HCT116 (cell line): ENCODE results near the gene POT1. TPM values are rescaled to one million over a fixed set of nuclear protein-coding genes. Genes with fewer than 3 reads are reported as not detected.

Experiments
- ATAC-seq: fragments of 200-7000 bp; cut with Tn5 transposase; 2 replicates; pipeline ENCODE4 v1.9.1; 2020; ENCODE audit warnings: mild to moderate bottlenecking, moderate library complexity
- BruUV-seq: library from RNA; stranded (reverse); fragments of 400-500 nt; replicated peaks from 2 replicates; lab custom pipeline; 2021; lab: Mats Ljungman, UMichigan
- CTCF ChIA-PET: fragments of 300-600 bp; sonication (Branson Sonifier 250); formaldehyde crosslinking; loops from one replicate; lab custom pipeline; 2021; ENCODE audit warnings: antibody characterized with exemption; lab: Charles Lee
- POLR2A ChIA-PET: fragments of 300-600, 350-600 bp; sonication (Branson Sonifier 250); formaldehyde crosslinking; loops from one replicate; lab custom pipeline; 2021; ENCODE audit warnings: antibody characterized with exemption; lab: Charles Lee
- RAD21 ChIA-PET, 2 experiments: fragments of 300-600 bp; sonication (Branson Sonifier 250); formaldehyde crosslinking; loops; one replicate each; lab custom pipeline; 2023; ENCODE audit warnings: low total read pairs in 2 of 2; ENCODE audit not compliant: uncharacterized antibody in 2 of 2, unreplicated experiment in 2 of 2, low non-redundant PET in 1 of 2; lab: Charles Lee
- DNase-seq: peaks from one replicate; pipeline ENCODE4 v3.0.0-alpha.2; 2010; ENCODE audit warnings: low read depth, low spot score
- H2AFZ ChIP-seq: fragments of 200-600 bp; shearing (Covaris generic), sonication (generic); 2 replicates; pipeline ENCODE4 v1.6.1; 2017; ENCODE audit warnings: low read depth, mixed run types, mixed read lengths, antibody characterized with exemption, low read length; ENCODE audit not compliant: poor library complexity, severe bottlenecking
- H3K27ac ChIP-seq: 2 replicates; pipeline ENCODE4 v1.5.1; 2012; ENCODE audit warnings: low read depth, low read length
- H3K27me3 ChIP-seq: fragments of 200-600 bp; sonication (generic); 2 replicates; pipeline ENCODE4 v1.6.1; 2016; ENCODE audit warnings: mixed run types, low read length, mixed read lengths; ENCODE audit not compliant: insufficient read depth
- H3K36me3 ChIP-seq, 2 experiments: fragments of 200-500 bp in 1 of 2; fragments of 200-600 bp in 1 of 2; sonication (Bioruptor generic) in 1 of 2; sonication (generic) in 1 of 2; 2 replicates each; pipeline versions ENCODE4 v1.5.1 to v1.6.1; 2014 to 2016; ENCODE audit warnings: low read length in 2 of 2, inconsistent platforms in 1 of 2, mixed read lengths in 1 of 2, mixed run types in 1 of 2; ENCODE audit not compliant: insufficient read depth in 2 of 2, control insufficient read depth in 1 of 2
- H3K4me1 ChIP-seq, 2 experiments: fragments of 200-600 bp in 1 of 2; sonication (generic) in 1 of 2; 2 replicates each; pipeline versions ENCODE4 v1.5.1 to v1.6.1; 2012 to 2017; ENCODE audit warnings: low read length in 2 of 2, inconsistent platforms in 1 of 2, mild to moderate bottlenecking in 1 of 2, mixed read lengths in 1 of 2, mixed run types in 1 of 2, moderate library complexity in 1 of 2; ENCODE audit not compliant: insufficient read depth in 2 of 2, control insufficient read depth in 1 of 2
- H3K4me2 ChIP-seq: fragments of 200-600 bp; sonication (generic); 2 replicates; pipeline ENCODE4 v1.6.1; 2017; ENCODE audit warnings: mixed run types, low read length, mixed read lengths
- H3K4me3 ChIP-seq, 2 experiments: fragments of 200-600 bp in 1 of 2; sonication (generic) in 1 of 2; replicated peaks in 1 of 2; 2 replicates each; pipeline ENCODE4 v1.5.1; 2011 to 2016; ENCODE audit warnings: low read length in 2 of 2, control low read depth in 1 of 2, low read depth in 1 of 2, mild to moderate bottlenecking in 1 of 2, mixed read lengths in 1 of 2, mixed run types in 1 of 2
- H3K79me2 ChIP-seq: fragments of 200-600 bp; sonication (generic); 2 replicates; pipeline ENCODE4 v1.6.1; 2017; ENCODE audit warnings: mild to moderate bottlenecking, mixed run types, low read length, moderate library complexity, mixed read lengths; ENCODE audit not compliant: insufficient read depth
- H3K9ac ChIP-seq: fragments of 200-600 bp; sonication (generic); 2 replicates; pipeline ENCODE4 v1.6.1; 2016; ENCODE audit warnings: low read length, mixed read lengths
- H3K9me2 ChIP-seq: fragments of 200-600 bp; sonication (generic), shearing (Covaris generic); 2 replicates; pipeline ENCODE4 v1.6.1; 2017; ENCODE audit warnings: mixed run types, mild to moderate bottlenecking, moderate library complexity; ENCODE audit not compliant: insufficient read depth
- H3K9me3 ChIP-seq, 2 experiments: fragments of 200-500 bp in 1 of 2; fragments of 200-600 bp in 1 of 2; sonication (Bioruptor generic) in 1 of 2; sonication (generic) in 1 of 2; 2 replicates each; pipeline ENCODE4 v1.6.1; 2014 to 2017; ENCODE audit warnings: low read length in 2 of 2, mixed read lengths in 2 of 2, inconsistent platforms in 1 of 2, low read depth in 1 of 2, mild to moderate bottlenecking in 1 of 2, mixed run types in 1 of 2, moderate library complexity in 1 of 2; ENCODE audit not compliant: control insufficient read depth in 1 of 2, insufficient read depth in 1 of 2
- H4K20me1 ChIP-seq: fragments of 200-600 bp; sonication (generic), shearing (Covaris generic); 2 replicates; pipeline ENCODE4 v1.6.1; 2017; ENCODE audit warnings: mixed run types, mild to moderate bottlenecking, moderate library complexity; ENCODE audit not compliant: insufficient read depth
- CBX3 ChIP-seq: IDR thresholded peaks from 2 replicates; pipeline ENCODE4 v1.6.1; 2012; ENCODE audit warnings: low read depth
- CEBPB ChIP-seq: IDR thresholded peaks from 2 replicates; pipeline ENCODE4 v1.6.1; 2012; ENCODE audit warnings: low read depth
- CTCF ChIP-seq, 3 experiments: fragments of 200-600 bp in 1 of 3; sonication (generic) in 1 of 3; IDR thresholded peaks in 2 of 3; conservative IDR thresholded peaks in 1 of 3; 2 replicates each; pipeline ENCODE4 v1.5.1; 2012 to 2017; ENCODE audit warnings: low read depth in 2 of 3, low read length in 2 of 3, antibody characterized with exemption in 1 of 3, borderline replicate concordance in 1 of 3, control low read depth in 1 of 3, mild to moderate bottlenecking in 1 of 3, mixed read lengths in 1 of 3, mixed run types in 1 of 3, moderate library complexity in 1 of 3; ENCODE audit not compliant: insufficient read depth in 1 of 3
- EGR1 ChIP-seq: IDR thresholded peaks from 2 replicates; pipeline ENCODE4 v1.6.1; 2012; ENCODE audit warnings: low read depth
- EZH2 ChIP-seq: fragments of 200-600 bp; sonication (generic); IDR thresholded peaks from 2 replicates; pipeline ENCODE4 v1.6.1; 2017; ENCODE audit warnings: antibody characterized with exemption, mixed run types
- EZH2phosphoT487 ChIP-seq: fragments of 200-600 bp; IDR thresholded peaks from 2 replicates; pipeline ENCODE4 v1.6.1; 2018; ENCODE audit warnings: antibody characterized with exemption, borderline replicate concordance
- POLR2A ChIP-seq: IDR thresholded peaks from 2 replicates; pipeline ENCODE4 v1.7.0; 2011; ENCODE audit warnings: borderline replicate concordance; ENCODE audit not compliant: insufficient read depth, insufficient read length; ENCODE audit errors: extremely low read depth
- POLR2AphosphoS5 ChIP-seq: IDR thresholded peaks from 2 replicates; pipeline ENCODE4 v1.6.1; 2011; ENCODE audit warnings: mild to moderate bottlenecking, low read depth, low read length, moderate library complexity
- RAD21 ChIP-seq: IDR thresholded peaks from 2 replicates; pipeline ENCODE4 v1.6.1; 2012; ENCODE audit warnings: low read depth, mild to moderate bottlenecking
- REST ChIP-seq: IDR thresholded peaks from 2 replicates; pipeline ENCODE4 v1.6.1; 2012; ENCODE audit warnings: low read depth
- SIN3A ChIP-seq: IDR thresholded peaks from 2 replicates; pipeline ENCODE4 v1.6.1; 2012; ENCODE audit warnings: low read depth
- SRF ChIP-seq: IDR thresholded peaks from 2 replicates; pipeline ENCODE4 v1.6.1; 2012; ENCODE audit warnings: low read depth
- TCF7L2 ChIP-seq: IDR thresholded peaks from 2 replicates; pipeline ENCODE4 v1.7.0; 2011; ENCODE audit warnings: borderline replicate concordance, inconsistent platforms; ENCODE audit not compliant: insufficient read depth, insufficient read length; ENCODE audit errors: extremely low read depth
- YY1 ChIP-seq: IDR thresholded peaks from 2 replicates; pipeline ENCODE4 v1.6.1; 2011; ENCODE audit warnings: low read length, low read depth, moderate library complexity, mild to moderate bottlenecking; ENCODE audit not compliant: insufficient replicate concordance; ENCODE audit errors: extremely low read depth
- ZFX ChIP-seq: fragments of 450-650 bp; IDR thresholded peaks from 2 replicates; pipeline ENCODE4 v1.6.1; 2017
- ZNF274 ChIP-seq: fragments of 200-500 bp; sonication (Bioruptor generic); IDR thresholded peaks from 2 replicates; pipeline ENCODE4 v1.6.1; 2014; ENCODE audit warnings: mild to moderate bottlenecking, low read depth, low read length, inconsistent platforms
- intact Hi-C: fragments of 100-400 bp; cut with micrococcal nuclease; formaldehyde crosslinking; loops from 2 replicates; pipeline ENCODE4 v1.10.0; 2022
- total RNA-seq: library from RNA; stranded (reverse); gene quantifications from one replicate; pipeline ENCODE4 v1.2.1, GENCODE V29; 2021; ENCODE audit not compliant: unreplicated experiment
- TF ChIP-seq, protein P1 (sequence below): IDR thresholded peaks from 2 replicates; pipeline ENCODE4 v1.6.1; 2012

Gene POT1
- total RNA-seq, 1 experiment from 2014 or later, result 19.5 TPM

DNA sequence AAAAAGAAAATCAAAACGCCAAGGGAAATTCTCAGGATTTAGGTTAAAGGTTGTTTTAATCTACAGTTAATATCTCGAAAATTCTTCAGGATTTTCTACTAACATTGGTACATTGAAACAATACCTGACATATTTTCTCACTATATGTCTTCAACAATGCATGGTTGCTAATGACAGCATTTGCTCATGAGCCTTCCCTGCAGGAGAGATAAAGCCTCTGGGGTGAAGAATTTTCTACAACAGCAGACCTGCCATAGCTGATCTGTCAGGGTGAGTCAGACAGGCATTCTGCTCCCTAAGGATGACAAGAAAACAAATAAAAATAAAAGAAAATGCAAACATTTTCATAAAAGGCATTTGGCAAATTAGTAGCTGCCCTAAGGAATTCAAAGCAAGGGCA is 152.4 kb downstream of the POT1 start:
- ChIA-PET CTCF (no interaction called here), RAD21 (no interaction called here)
- no peak for DNase-seq

DNA sequence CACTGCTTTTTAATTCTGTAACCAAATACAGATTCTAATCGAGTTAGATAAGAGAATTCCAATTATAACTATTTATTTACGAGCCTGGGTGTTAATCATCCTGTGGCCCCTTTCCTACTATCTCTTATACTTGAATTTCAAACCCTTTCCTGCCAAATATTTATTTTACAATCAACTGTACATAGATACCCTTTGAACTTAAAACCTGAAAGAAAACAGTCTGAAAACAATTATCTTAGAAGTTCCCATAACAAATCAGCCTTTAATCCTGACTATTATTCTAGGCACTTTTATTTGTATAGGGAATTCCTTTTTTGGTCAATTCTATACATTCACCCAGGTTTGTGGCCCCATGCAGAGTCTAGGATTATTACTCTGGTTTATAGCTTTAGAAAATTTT is 153.5 kb downstream of the POT1 start:
- no TSS peak for BruUV-seq
- no peak overlapping the region for H3K9ac ChIP-seq
- no peak overlapping the region for H3K27ac ChIP-seq
- no peak overlapping the region for H3K4me3 ChIP-seq
- H3K36me3 ChIP-seq, result no peaks in the 10 kb centered on the region
- RAD21 ChIA-PET, result no interaction called here
- intact Hi-C loops, result loop anchor here (10.0 kb wide), 1 partner anchor 501 kb away; no protein-coding TSS in a partner anchor
- DNase-seq, result no peak
- POLR2A ChIA-PET, result no interaction called here
- H3K9me2 ChIP-seq, result no peaks in the 10 kb centered on the region
- no peaks in the 10 kb centered on the region for H3K79me2 ChIP-seq
- no peaks in the 10 kb centered on the region for H3K27me3 ChIP-seq
- H3K9me3 ChIP-seq, result no peaks in the 10 kb centered on the region
- no peaks in the 10 kb centered on the region for H3K4me1 ChIP-seq
- H3K4me2 ChIP-seq, result no peak overlapping the region
- ATAC-seq, result no peak
- H2AFZ ChIP-seq, result no peak overlapping the region
- CTCF ChIA-PET, result interaction anchor here (1.0 kb wide), 1 partner anchor 9 kb away, joined by 3 read pairs; no protein-coding TSS in a partner anchor
- H4K20me1 ChIP-seq, result no peaks in the 10 kb centered on the region
- TF ChIP-seq CBX3 (no peak), ZFX (no peak), POLR2AphosphoS5 (no peak), EZH2 (no peak), TCF7L2 (no peak), CTCF (IDR thresholded peaks at IDR 0.05 in 2 of 3, conservative IDR thresholded peaks at IDR 0.05 in 1 of 3; ENCODE audit: borderline replicate concordance in 1 of 3, insufficient read depth in 1 of 3, low read depth in 2 of 3, low read length in 2 of 3) (no peak), SRF (no peak), SIN3A (no peak), REST (no peak), EZH2phosphoT487 (no peak), YY1 (no peak), RAD21 (no peak)
- TF ChIP-seq, protein P1, sequence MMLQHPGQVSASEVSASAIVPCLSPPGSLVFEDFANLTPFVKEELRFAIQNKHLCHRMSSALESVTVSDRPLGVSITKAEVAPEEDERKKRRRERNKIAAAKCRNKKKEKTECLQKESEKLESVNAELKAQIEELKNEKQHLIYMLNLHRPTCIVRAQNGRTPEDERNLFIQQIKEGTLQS, result no peak

More for the DNA sequence above, 152.4 kb downstream of the POT1 start:
- no TSS peak for BruUV-seq
- no peak for ATAC-seq
- H3K4me3 ChIP-seq, result no peak overlapping the region
- H3K9ac ChIP-seq, result no peak overlapping the region
- H3K4me1 ChIP-seq, result no peaks in the 10 kb centered on the region
- H3K79me2 ChIP-seq, result no peaks in the 10 kb centered on the region
- H3K27ac ChIP-seq, result no peak overlapping the region
- POLR2A ChIA-PET, result no interaction called here
- no peaks in the 10 kb centered on the region for H3K27me3 ChIP-seq
- no peaks in the 10 kb centered on the region for H3K9me2 ChIP-seq
- no peak for TF ChIP-seq EGR1
- no peak for TF ChIP-seq SRF
- no peak for TF ChIP-seq CEBPB
- no peak for TF ChIP-seq POLR2A
- no peak for TF ChIP-seq ZNF274
- TF ChIP-seq TCF7L2, result no peak
- no peaks in the 10 kb centered on the region for H3K9me3 ChIP-seq
- H3K4me2 ChIP-seq, result no peak overlapping the region
- H2AFZ ChIP-seq, result no peak overlapping the region
- H3K36me3 ChIP-seq, result no peaks in the 10 kb centered on the region
- intact Hi-C loops, result loop anchor here (10.0 kb wide), 1 partner anchor 502 kb away; no protein-coding TSS in a partner anchor
- no peaks in the 10 kb centered on the region for H4K20me1 ChIP-seq
